Fibroblast of peridontal ligament (primary cell): ENCODE measurements around the gene FSHR.

Source experiments
- DNase-seq: peaks from one replicate; pipeline ENCODE4 v3.0.0-alpha.2; 2010; ENCODE audit errors: extremely low read depth

The FSHR gene

GRCh38 chr2:49111456-49111855 lies 42.9 kb downstream of the FSHR start:
- no peak for DNase-seq

- DNase-seq, result no peak
These were observed 43.3 kb downstream of the FSHR start for GRCh38 chr2:49111006-49111405.

- DNase-seq, result no peak
These were observed 43.7 kb downstream of the FSHR start for GRCh38 chr2:49110571-49110970.

DNA sequence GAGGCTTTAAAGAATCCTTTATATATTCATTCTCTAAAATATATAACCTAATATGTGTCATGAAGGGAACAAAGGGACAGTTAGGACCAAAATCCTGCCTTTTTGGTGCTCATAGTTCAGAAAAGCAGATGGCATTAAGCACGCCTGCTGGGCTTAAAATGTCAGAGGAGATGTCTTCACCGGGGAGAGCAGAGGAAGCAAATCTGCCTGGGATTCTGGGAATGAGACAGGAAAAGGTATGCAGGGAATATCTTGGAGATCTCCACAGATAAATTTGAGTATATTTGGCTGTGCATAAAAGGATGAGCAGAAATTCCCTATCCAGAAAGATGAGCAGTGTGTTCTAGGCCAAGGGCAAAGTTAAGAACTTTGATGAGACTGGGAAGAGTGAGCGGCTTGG lies 45.5 kb downstream of the FSHR start:
- DNase-seq, result no peak

GRCh38 chr2:49108436-49108835 lies 45.9 kb downstream of the FSHR start:
- DNase-seq, result no peak

DNA sequence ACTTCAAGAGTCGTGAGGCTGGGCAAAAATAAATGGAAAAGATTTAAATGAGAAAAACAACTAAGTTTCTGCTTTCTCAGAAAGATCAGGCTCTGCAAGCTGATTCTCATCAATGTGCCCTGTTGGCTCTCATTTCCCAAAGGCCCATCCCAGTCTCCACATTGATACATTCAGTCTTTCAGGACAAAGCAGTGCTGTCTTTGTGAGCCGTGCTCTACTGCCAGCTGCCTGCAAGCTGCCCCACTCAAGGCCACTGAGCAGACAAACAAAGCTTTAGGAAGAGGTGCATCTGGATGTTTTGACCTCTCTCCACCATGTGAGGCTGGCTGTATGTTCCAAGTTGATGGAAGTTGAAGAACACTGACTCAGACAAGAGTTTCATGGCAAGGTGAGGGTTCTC lies 48.8 kb downstream of the FSHR start:
- DNase-seq, result no peak

- no peak for DNase-seq
These were observed 52.2 kb downstream of the FSHR start for GRCh38 chr2:49102146-49102545.

- no peak for DNase-seq
These were observed 73.6 kb downstream of the FSHR start for GRCh38 chr2:49080681-49081080.

GRCh38 chr2:49070716-49071115 lies 83.6 kb downstream of the FSHR start:
- no peak for DNase-seq

DNA sequence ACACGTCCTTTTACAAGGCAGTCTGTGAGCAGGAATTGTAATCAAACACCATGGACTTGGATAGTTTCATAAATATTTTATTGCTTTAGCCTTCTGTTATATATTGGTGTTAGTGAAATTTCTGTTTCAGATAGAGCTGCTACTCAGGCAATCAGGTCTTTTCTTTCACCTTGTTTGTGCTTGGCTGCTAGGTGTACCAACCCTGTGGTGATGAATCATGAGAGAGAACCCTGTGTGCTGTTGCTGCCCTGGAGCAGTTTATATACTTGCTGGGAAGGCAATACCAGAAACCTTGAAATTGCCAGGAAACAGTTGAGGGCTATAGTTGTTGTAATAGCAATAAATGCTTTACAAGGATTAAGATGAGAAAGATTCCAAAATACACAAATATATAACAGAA lies 84.5 kb downstream of the FSHR start:
- DNase-seq, result no peak

GRCh38 chr2:49068613-49069012 lies 85.7 kb downstream of the FSHR start:
- no peak for DNase-seq

- no peak for DNase-seq
These were observed 86.3 kb downstream of the FSHR start for GRCh38 chr2:49067971-49068370.

DNA sequence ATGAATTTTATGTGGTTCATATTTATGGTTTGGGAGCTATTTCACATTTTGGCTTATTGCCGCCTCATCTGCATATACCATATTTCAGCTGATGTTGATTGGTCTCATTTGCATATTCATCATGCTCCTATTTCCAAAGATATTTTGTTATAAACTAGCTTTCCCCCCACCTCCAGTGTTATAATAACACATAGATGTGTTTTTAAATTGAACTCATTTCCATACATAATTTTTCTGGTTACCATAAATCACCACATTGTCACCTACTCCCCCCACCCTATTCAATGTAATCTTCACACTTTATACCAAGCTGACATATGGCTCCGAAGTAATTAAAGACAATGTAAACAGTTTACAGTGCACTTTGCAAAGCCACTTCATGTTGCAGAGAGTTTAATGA lies 101.2 kb downstream of the FSHR start:
- no peak for DNase-seq

GRCh38 chr2:49050265-49050664 lies 104.0 kb downstream of the FSHR start:
- DNase-seq, result no peak

- DNase-seq, result no peak
These were observed 105.2 kb downstream of the FSHR start for GRCh38 chr2:49049161-49049560.

- no peak for DNase-seq
These were observed 109.2 kb downstream of the FSHR start for GRCh38 chr2:49045083-49045482.

GRCh38 chr2:49044350-49045079 lies 109.8 kb downstream of the FSHR start:
- DNase-seq, result peak; percentile 2

- no peak for DNase-seq
These were observed 110.8 kb downstream of the FSHR start for GRCh38 chr2:49043405-49043982.

DNA sequence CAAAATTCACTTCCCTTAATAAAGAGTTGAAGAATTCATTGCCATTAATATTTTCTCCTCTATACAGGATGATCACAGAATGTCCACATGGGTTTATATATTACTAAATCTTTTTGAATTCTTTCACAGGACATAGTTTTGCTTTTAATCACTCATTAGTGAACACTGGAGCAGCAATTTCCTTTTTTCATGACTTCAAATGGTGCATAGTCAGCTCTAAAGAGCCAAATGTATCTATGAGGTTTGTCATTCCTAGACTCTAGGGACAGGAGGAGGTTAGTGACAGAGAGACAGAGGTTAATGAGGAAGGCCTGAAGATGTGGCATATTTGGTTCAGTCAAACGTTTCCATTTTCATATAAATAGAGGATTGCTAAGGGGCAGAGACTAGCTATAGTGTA lies 111.8 kb downstream of the FSHR start:
- DNase-seq, result no peak

DNA sequence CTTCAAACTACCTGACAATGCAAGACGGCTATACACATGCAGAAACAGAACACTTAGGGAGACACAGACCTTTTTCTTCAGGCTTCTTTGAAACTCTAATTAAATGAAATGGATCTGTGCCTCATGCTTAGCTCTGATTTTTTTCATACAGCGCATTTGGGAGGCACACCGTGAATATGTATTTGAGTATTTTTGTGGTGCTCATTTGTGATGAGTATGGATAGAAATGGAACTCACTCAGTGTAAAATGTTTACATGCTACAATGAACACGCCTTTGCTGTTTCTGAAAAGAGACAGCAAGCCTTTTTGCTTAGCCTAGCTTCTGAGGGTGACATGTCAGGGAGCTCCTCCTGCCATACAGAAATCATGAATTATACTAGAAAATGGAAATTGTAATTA lies 113.3 kb downstream of the FSHR start:
- DNase-seq, result no peak

- no peak for DNase-seq
These were observed 117.1 kb downstream of the FSHR start for GRCh38 chr2:49037197-49037596.

DNA sequence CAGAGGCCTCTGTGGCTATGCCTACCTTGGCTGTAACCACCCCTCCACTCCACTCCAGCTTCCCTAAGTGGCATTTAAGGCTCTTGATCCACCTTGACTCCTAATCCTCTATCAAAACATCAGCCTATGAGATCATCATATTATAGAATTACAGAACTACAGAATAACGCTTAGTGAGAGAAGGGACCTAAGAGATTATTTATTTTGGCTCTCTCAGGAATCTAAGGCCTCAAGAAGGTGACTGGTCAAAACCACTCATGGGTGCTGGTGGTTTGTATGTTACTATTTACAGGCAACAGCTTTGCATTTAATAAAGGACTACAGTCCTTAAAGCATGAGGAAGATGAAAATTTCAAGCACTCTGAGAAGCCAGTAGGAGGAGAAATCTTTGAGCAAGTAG lies 118.8 kb downstream of the FSHR start:
- DNase-seq, result no peak

GRCh38 chr2:49033394-49034185 lies 120.7 kb downstream of the FSHR start:
- DNase-seq, result no peak
